ENCODE data around the gene RACK1. TPM values are rescaled to one million over a fixed set of nuclear protein-coding genes. Genes with fewer than 3 reads are reported as not detected.

Gene RACK1
- total and polyA plus RNA-seq, 10 donors, result 1,202 to 3,598 (median 2,333) TPM

DNA sequence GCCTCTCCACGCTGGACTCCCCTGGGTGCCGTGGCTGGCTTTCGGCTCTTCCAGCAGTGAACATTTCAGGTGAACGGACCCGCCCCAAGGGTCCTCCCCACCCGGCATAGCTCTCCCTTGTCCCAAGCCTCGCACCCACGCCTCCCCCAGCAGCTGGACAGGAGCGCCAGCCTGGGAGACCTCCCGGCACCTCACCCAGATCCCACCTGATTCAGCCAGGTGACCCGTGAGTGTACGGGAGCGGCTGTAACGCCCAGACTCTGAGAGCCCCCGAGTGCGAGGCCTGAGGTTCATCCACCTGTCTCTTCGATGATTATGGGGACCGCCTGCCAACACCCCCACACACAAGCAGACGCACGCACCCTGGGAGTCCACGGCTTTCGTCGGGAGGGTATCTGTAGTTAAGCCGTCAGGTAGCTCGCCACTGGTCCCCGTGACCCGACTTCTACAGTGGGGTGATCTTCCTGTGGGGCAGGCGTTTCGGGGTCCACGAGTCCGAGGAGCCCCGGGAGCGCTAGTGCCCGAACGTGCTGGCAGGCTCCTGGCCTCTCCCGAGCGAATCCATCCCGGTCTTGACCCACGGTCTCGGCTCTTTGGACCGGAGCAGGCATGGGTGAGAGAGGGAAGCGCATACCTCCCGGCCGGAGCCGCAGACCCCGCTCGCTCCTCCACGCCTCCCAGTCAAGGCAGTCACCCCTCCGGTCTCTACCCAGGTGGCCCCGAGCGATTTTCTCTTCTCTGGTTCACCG, 53.6 kb downstream of the RACK1 start:
- WGBS, 5 donors, result 0 to 1% (median 0%) methylated on average over 18 to 52 of the region's 52 CpGs
- peak; percentile 87 for DNase-seq
- no peaks in the 10 kb centered on the region for H3K36me3 ChIP-seq
- H3K27ac ChIP-seq, result peak overlapping the region; percentile 74 to 96 (median 94)
- intact Hi-C loops (cut with DNase I; ENCODE audit: low total_unique reads), result loop anchor here (5.0 kb wide), 1 partner anchor 52 kb away; the partner anchor contains the start of gene RACK1
- no peaks in the 10 kb centered on the region for H3K9me3 ChIP-seq
- H3K4me3 ChIP-seq, result peak overlapping the region; percentile 66 to 95 (median 88)
- TF ChIP-seq, protein P1, sequence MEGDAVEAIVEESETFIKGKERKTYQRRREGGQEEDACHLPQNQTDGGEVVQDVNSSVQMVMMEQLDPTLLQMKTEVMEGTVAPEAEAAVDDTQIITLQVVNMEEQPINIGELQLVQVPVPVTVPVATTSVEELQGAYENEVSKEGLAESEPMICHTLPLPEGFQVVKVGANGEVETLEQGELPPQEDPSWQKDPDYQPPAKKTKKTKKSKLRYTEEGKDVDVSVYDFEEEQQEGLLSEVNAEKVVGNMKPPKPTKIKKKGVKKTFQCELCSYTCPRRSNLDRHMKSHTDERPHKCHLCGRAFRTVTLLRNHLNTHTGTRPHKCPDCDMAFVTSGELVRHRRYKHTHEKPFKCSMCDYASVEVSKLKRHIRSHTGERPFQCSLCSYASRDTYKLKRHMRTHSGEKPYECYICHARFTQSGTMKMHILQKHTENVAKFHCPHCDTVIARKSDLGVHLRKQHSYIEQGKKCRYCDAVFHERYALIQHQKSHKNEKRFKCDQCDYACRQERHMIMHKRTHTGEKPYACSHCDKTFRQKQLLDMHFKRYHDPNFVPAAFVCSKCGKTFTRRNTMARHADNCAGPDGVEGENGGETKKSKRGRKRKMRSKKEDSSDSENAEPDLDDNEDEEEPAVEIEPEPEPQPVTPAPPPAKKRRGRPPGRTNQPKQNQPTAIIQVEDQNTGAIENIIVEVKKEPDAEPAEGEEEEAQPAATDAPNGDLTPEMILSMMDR (IDR thresholded peaks at IDR 0.05 in 8 of 11, conservative IDR thresholded peaks at IDR 0.05 in 3 of 11), result no peak
- TF ChIP-seq POLR2A (IDR thresholded peaks at IDR 0.05) (no peak), POLR2AphosphoS5 (IDR thresholded peaks at IDR 0.05) (no peak)
- no peaks in the 10 kb centered on the region for H3K27me3 ChIP-seq (replicated peaks in 1 of 7)
- H3K4me1 ChIP-seq, result peaks cover 3 to 65% (median 37%) of the 10 kb centered on the region in 6 donors

DNA sequence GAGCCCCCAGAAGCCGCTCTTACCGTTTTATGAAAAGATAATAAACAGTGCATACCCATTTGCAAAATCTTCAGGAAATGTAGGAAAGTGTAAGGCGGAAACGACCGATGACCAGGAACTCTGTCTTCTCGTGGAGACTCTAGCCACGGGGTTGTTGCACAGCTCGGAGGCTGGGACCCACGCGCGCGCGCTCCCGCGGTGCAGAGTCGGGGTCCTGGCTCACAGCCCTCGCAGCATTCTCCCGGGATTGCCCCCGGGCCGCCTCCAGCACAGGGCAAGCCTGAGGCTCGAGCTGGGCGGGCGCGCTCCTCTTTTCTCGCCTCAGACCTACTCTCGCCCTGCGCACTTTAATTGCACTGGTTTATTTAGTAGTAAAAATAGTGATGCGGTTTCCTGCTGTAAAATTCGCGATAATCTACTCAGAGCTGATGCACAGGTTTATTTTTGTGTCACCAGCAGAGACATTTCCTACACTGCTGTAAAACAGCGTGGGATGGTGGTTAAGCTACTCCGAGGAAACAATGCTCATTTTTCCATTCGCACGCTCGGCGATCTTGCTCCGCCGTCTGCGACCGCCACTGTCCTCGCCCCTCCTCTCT, 54.2 kb downstream of the RACK1 start:
- TF ChIP-seq POLR2A (IDR thresholded peaks at IDR 0.05) (peak in 1 of 3 donors; percentile 27), POLR2AphosphoS5 (IDR thresholded peaks at IDR 0.05) (peak; percentile 22 to 44 (median 29))
- TF ChIP-seq, protein P1 (IDR thresholded peaks at IDR 0.05 in 8 of 11, conservative IDR thresholded peaks at IDR 0.05 in 3 of 11), result no peak
- peak overlapping the region; percentile 74 to 96 (median 94) for H3K27ac ChIP-seq
- peak overlapping the region; percentile 66 to 95 (median 88) for H3K4me3 ChIP-seq
- peak; percentile 89 for DNase-seq
- peaks cover 3 to 72% (median 42%) of the 10 kb centered on the region in 6 donors for H3K4me1 ChIP-seq
- no peaks in the 10 kb centered on the region for H3K36me3 ChIP-seq
- WGBS, 5 donors, result 0 to 1% (median 0%) methylated on average over 41 of the region's 41 CpGs
- intact Hi-C loops (cut with DNase I; ENCODE audit: low total_unique reads), result no loop called here
- no peaks in the 10 kb centered on the region for H3K27me3 ChIP-seq (replicated peaks in 1 of 7)
- H3K9me3 ChIP-seq, result no peaks in the 10 kb centered on the region

DNA sequence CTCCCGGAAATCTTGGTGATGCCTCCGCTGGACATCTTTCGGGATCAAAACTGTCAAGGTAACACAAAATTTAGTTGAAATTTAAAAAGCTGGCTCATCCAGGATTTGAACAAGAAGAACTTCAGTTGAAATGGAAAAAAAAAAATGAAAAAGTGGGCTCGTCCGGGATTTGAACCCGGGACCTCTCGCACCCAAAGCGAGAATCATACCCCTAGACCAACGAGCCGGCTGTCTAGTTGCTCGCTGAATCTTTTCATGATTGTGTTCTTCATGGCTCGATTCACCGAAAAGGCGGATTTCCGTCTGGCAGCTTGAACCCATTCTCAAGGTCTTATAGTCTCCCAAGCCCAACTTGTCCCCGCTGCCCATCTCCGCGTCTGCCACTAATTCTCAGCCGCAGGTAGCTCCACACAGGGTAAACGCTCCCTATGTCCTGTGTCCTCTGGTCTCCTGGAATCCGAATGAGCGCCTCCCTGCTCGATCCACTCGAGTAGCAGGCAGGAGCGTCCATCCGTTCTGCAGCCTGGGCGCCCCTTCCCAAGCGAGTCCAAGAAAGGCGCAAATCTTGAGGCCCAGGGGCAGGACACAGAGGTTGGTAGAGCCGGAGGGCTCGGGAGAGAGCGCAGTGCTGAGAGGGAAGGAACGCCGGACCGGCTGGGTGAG, 54.9 kb downstream of the RACK1 start:
- Histone ChIP-seq H3K27ac (peak overlapping the region; percentile 74 to 96 (median 94)), H3K4me3 (peak overlapping the region; percentile 66 to 95 (median 88)), H3K36me3 (no peaks in the 10 kb centered on the region), H3K9me3 (no peaks in the 10 kb centered on the region), H3K4me1 (peaks cover 8 to 78% (median 48%) of the 10 kb centered on the region in 6 donors), H3K27me3 (replicated peaks in 1 of 7) (no peaks in the 10 kb centered on the region)
- peak; percentile 86 for DNase-seq
- 0 to 1% (median 1%) methylated on average over 31 to 35 of the region's 35 CpGs for WGBS, 5 donors
- intact Hi-C loops (cut with DNase I; ENCODE audit: low total_unique reads), result no loop called here
- TF ChIP-seq POLR2AphosphoS5 (IDR thresholded peaks at IDR 0.05), result peak in 1 of 3 donors; percentile 28
- TF ChIP-seq, protein P1 (IDR thresholded peaks at IDR 0.05 in 8 of 11, conservative IDR thresholded peaks at IDR 0.05 in 3 of 11), result no peak

All from spleen (tissue), 11 donors.